GM12873 (cell line): ENCODE measurements around the gene KLK7.

ENCODE experiments used
- TF ChIP-seq, protein P1 (sequence below): IDR thresholded peaks from 2 replicates; pipeline ENCODE4 v1.5.1; 2012; ENCODE audit warnings: low read depth, mild to moderate bottlenecking, moderate library complexity, low read length, control low read depth; ENCODE audit not compliant: insufficient read depth; ENCODE audit errors: missing control alignments

The KLK7 gene

DNA sequence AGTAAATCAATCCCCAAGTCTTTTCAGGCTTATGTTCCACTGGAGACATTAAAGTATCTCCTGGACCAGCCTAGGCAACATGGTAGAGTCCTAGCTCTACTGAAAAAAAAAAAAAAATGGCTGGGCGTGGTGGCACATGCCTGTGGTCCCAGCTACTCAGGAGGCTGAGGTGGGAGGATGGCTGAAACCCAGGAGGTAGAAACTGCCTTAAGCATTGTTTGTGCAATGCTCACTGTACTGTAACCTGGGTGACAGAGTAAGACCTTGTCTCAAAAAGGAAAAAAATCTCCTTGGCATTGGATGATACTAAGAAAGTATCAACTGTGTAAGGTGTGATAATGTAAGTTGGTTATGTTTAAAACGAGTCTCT lies 8.9 kb upstream of the KLK7 start:
- TF ChIP-seq, protein P1, sequence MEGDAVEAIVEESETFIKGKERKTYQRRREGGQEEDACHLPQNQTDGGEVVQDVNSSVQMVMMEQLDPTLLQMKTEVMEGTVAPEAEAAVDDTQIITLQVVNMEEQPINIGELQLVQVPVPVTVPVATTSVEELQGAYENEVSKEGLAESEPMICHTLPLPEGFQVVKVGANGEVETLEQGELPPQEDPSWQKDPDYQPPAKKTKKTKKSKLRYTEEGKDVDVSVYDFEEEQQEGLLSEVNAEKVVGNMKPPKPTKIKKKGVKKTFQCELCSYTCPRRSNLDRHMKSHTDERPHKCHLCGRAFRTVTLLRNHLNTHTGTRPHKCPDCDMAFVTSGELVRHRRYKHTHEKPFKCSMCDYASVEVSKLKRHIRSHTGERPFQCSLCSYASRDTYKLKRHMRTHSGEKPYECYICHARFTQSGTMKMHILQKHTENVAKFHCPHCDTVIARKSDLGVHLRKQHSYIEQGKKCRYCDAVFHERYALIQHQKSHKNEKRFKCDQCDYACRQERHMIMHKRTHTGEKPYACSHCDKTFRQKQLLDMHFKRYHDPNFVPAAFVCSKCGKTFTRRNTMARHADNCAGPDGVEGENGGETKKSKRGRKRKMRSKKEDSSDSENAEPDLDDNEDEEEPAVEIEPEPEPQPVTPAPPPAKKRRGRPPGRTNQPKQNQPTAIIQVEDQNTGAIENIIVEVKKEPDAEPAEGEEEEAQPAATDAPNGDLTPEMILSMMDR: no peak

GRCh38 chr19:50982186-50982585 lies 1.5 kb downstream of the KLK7 start:
- TF ChIP-seq, protein P1: no peak

- TF ChIP-seq, protein P1: no peak
Measured at GRCh38 chr19:50981587-50982146, 2.0 kb downstream of the KLK7 start.

DNA sequence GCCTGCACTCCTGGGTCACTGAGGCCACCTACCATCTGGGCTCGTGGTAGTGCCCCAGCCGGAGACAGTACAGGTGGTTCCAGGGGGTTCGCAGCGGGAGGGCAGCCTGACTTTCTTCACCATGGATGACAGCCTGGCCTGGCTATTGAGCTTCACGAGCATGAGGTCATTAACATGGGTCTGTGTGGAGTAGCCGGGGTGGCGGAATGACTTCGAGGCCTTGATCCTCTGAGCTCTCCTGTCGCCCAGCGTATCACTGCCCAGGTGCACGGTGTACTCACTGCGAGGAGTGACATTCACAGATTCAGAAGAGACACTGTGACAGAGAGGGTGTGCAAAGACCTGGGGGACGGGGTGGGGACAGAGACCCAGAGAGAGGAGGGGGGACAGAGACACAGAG lies 3.5 kb downstream of the KLK7 start:
- TF ChIP-seq, protein P1: no peak

DNA sequence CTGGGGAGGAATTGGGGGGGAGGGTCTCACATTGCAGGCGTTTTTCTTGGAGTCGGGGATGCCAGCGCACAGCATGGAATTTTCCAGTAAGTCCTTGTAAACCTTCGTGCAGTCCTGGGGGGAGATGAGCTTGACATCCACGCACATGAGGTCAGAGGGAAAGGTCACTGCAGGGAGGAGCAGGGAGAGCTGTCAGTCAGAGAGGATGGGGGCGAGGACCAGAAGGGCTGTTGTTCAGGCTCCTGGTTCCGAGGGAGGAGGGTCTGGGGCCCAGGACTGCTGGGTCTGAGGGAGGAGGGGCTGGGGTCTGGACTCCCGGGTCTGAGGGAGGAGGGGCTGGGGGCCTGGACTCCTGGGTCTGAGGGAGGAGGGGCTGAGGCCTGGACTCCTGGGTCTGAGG lies 4.0 kb downstream of the KLK7 start:
- TF ChIP-seq, protein P1: no peak

DNA sequence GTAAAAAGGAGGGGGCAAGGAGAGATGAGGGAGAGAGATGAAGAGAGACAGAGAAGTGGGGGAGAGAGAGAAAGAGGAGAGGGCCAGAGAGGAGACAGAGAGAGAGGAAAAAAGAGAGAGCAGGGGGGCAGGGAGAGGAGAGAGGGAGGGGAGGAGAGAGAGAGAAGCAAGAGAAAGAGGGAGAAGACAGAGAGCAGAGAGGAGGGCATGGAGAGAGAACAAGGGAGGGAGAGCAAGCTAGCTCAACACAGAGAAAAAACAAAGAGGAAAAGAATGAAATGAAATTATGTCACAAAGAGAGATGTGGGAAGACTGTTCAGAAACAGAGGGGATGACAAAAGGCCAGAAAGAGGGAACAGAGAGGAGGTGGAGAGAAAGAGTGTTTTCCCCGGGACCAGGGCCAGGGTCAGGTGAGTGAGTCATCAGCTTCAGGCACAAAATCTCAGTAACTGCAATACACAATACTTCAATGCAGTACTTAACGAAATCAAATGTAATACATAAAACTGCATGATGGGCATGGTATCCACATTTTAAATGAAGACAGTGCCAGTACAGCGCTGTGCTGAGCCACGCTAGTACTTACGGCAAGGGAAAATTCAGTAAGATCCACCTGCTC lies 4.8 kb downstream of the KLK7 start:
- TF ChIP-seq, protein P1: no peak

GRCh38 chr19:50977626-50978025 lies 6.1 kb downstream of the KLK7 start:
- TF ChIP-seq, protein P1: no peak

DNA sequence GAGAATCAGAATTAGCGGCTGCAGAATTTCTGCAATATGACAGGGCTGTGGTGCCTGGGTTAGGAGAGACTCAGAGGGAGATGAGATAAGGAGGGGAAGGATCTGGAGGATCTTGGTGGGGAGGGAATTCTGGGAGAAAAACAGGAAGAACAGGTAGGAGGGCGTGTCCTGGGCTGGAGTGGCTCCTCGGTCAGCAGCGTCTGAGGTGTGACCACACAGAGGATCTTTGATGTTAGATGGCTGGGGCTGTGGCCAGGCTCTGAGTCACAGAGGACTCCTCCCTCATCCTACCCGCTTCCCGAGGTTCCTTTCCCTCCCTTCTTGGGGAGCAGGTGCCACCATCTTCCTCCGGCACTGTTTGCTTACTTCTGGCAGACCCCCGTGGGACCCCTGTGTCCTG lies 8.0 kb downstream of the KLK7 start:
- TF ChIP-seq, protein P1: no peak
